Activated CD8-positive, alpha-beta memory T cell treated with anti-CD3 and anti-CD28 coated beads for 24 hours (primary cell): ENCODE measurements around the gene GPR146.

ENCODE experiments used
- DNase-seq: peaks from one replicate; pipeline ENCODE4 v3.0.0-alpha.2; 2020

GPR146 gene

DNA sequence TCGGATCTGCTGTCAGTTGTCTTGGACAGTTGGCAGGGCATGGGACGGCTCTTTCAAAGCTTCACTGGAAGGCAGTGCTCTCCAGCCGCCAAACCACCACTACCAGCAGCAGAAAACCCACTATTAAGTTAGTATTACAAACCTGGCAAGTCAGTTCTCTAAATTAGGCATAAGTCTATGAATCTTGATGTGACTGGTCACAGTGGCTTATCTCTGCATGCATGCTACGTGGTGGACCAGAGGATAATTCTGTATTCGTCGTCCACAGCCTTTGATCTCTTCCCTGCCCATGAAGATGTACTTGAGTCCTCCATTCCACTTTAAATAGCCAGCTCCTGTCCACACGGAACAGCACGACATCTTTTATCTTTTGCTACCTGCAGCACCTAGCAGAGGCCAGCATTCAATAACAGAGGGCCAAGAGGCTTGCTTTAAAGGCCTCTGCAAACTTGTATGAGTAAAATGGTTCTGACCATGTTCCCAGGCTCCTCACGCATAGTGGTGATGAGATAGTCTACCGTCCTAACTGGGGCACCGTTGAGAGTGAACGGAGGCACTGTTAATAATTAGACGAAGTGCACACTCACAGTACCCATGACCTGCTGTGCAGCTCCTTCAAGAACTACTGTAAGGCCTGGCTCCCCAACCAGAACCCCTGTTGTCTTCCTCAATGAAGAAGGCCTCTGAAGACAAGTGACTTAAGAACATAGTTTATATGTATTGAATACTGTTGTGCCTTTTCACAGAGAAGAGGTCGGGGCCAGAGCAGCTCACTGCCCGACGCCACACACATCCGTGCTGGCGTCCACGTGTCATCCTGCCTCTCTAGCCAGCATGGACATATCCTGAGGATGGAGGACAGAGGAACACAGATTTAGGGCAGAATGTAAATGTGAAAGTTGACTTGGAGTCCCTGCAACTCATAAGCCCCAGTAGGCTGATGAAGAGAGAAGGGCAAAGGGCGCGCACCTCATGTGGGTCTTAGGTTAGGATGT, 1.0 kb downstream of the GPR146 start:
- no peak for DNase-seq

DNA sequence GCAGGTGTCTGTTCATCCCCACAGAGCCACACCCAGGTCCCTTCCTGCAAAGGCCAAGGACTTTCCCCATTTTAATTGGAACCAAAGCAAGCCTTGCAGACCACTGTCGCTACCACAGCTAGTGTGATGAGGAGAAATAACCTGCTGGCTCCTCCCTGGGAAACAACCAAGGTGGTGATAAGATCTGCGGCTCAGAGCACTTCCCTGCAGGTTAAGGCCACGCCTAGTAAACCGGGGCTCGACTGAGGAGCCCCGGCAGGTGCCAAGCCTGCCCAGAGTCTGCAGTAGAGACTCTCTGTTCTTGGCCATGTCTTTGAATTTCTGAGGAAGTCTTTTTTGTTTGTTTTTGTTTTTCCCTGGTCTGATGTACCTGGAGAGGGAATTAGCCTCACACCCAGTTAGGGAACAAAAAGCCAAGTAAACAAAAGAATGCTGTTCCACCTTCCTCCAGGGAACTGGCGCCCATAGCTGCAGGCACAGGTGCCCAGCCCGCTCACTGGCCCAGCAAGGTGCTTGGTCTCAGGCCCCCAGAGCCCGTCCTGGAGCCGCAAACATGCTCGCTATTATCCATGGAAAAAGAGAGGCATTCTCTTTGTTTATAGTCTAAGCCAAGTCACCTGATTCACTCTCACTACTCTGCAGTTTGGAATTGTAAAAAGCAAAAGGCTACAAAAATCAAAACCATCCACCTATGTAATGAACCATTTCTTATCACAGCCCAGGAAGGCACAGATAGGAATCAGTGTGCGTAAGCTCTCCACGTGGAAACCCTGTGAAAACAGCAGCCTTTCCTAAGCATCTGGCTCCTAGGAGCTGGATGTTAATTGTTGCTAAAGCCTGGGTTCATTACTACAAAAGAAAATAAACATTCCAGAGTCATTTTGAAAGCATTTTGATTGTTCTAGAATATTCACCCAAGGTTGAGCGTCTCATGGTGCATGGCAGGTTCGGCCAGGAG, 2.7 kb downstream of the GPR146 start:
- DNase-seq = no peak

DNA sequence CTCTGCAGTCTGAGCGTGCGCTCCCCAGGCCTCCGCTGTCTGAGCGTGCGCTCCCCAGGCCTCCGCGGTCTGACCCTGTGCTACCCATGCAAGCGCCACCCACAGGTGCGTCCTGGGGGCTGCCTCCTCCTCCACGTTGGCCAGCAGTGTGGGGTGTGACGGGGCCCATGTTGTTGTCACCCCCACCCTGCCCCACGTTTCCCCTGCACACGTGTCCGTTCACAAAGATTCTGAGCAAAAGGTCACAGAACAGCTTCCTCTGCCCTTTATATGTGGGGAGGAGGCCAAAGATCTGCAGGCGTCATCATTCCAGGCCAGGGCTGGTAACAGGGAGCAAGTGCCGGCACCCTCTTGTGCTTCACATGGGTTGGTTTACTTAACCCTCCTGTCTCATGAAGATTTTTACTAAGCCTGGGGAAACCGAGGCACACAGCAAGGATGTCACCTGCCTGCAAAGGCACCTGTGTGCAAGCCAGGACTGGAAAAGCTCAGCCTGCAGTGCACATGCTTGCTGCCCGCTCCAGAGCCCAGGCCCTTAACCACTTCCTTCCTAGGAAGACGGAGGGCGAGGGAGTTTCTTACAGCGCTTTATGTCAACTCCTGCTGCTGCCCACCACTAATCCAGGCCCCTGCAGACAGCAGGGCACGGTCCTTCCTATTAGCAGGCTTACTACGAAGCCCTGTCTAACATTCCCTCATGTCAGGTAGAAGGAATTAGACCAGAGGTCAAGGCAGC, 4.8 kb downstream of the GPR146 start:
- DNase-seq = no peak

DNA sequence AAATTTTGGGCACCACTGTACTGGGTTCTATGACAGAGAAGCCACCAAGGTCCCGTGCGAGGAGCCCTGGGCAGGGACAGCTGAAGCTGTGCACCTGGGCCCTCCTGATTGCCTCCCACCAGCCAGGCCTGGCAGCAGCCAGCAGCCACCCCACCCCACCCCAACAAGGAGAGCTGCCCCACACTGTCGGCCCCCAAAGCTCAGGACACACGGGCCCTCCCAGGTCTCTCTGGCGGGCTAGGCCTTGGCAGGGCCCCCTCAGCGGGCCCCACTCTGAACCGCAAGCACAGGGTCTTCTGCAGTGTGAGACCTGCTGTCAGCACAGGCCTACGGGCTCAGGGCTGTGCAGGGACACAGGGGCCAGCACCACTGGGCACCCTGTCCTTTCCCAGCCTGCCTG, 5.5 kb downstream of the GPR146 start:
- no peak for DNase-seq

DNA sequence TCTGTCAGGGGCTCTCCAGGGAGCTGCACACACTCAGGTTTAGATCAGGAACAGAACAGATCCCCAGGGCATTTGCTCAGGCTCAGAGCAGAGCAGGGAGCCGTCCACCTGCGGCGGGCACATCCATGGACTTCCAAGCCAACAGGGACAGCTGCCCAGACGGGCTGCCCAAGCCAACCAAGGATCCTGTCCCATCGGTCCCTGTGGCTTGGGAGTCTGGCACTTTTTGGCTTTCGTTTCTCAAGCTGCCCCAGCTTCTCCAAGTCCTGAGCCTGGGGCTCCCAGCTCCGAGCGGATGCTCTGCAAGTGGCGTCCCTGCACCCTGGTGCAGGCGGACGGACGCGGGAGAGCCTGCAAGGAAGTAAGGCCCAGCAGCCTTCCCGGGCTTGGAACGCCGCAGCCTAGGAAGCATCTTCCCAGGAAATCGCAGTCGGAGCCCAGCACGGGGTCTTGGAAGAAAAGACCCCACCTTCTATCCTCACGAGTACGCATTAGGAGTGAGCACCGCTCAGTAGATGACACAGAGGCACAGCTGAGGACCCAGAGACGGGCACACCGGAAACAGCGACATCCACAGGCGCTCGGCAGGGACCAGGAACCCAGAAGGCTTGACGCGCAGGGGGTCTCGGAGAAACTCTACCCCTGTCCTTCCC, 6.0 kb downstream of the GPR146 start:
- DNase-seq = no peak

DNA sequence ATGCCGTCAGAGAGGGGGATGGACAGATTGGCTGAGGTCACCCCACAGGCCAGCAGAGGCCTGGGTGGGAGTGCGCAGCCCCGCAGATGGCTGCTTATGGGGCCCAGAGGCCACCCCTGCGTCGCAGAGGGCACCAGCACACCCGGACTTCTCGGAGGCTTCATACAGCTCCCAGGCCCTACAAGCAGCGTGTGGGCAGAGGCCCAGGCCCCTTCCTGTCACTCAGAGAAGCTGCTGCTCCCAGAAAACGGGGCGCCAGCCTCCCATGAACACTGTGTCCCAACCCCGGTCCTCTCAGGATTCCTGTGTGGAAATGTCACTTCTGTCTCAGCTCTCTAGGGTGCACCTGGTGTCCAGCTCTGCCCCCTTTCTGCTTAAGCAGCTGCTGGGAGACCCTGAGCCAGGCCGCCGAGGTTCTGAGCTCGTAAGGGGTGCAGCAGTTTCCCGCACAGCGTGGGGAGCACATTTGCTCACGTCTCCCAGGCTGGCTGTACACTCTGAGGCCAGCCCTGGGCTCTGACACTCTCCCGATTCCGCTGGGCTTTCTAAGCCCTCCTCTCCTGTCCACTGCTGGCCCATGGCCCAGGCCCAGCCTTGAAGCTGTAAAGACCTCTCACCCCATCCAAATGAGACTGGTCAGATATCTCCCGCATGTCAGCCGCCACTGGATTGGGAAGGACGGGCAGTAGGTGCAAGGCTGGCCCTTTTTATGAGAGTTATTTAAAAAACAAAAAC, 6.8 kb downstream of the GPR146 start:
- DNase-seq = no peak

DNA sequence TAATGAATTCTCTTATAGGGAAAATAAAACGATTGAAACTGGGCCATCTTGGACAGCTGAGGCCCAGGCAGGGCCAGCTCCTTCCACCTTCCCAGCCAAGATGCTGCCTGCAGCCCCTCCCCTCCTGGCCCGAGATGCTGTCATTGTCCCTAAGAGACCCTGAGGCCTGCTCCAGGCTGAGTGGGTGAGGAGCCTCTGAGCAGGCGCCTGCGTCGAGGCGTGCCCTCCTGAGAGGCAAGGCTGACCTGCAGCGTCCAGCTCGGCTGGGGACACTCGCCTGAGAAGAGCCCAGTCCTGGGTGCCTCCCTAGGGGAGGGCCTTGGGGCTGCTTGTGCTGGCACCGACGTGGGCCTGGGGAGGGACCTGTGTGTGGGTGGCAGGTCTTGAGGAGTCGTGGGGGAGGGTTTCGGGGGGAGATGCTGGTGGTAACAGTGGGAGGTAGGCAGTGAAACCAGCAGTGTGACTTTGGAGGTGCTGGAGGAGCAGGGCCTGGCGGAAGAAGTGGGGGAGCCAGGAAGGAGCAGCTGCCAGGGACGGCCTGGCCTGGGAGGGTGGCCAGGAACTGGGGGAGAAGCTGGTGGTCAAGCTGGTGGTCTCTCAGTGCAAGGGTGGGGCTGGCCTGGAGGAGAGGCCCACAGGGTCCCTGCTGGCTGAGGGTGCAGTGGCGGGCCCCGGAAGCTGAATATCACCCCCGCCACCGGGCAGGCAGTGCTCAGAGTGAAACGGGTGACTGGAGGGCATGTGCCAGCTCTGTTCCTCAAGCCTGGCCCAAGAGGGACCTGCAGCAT, 7.9 kb downstream of the GPR146 start:
- DNase-seq = no peak

DNA sequence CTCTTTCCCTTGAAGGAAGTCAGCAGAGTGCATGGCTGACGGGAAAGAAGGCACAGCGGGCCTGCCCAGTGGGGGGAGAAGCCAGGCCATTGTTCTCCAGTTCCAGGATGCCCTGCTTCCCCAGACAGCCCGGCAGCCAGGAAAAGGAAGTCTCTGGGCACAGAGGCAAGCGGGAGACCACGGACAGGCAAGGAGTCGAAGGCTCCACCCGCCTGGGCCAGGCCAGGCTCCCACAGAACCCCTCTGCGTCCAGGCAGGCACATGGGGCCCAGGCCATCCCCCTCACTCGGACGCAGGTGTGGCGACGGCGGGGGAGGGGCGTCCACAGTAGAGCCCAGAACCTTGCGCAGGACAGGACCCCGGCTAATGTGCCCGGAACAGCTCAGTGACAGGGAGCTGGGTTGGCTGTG, 8.7 kb downstream of the GPR146 start:
- no peak for DNase-seq

DNA sequence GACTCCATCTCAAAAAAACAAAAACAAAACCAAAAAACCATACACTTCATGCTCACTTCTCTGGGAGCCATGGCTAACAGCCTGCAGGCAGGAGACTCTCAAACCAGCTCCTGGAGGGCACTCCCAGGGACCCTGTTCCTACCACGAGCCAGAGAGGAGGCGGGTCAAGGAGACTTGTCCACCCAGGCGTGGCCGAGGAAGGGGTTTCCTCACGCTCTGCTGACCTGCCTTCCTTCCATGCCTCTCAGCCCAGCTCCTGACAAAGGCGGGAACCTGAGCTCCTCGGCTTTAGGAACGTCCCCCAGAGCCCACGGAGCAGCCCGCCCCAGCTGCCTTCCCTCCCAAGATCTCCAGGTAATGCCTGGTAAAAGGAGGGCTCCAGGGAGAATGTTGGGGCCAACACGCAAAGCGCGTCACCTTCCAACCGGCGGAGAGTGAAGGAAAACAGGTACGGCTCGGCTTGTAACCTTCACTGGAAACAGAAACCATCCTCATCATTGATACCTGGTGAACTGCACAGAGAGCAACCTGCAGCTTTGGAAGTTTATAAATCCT, 9.5 kb downstream of the GPR146 start:
- DNase-seq = no peak

DNA sequence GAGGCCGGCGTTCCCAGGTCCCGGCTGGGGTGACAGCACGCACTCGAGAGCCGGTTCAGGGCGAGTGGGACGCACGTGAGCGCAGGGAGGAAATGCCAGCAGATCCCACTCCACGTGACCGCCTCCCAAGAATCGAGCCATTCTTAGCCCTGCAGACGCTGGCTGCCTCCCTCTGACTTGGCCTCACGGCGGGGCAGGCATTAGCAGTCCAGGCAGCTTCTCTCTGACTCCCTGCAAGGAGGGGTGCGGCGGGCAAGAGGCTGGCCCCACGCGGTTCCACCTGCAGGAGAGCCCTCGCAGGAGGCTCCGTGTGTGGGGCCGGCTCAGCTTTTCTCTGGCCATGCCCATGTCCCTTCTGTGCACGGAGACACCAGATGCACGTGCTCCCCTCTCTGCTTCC, 10.1 kb downstream of the GPR146 start:
- no peak for DNase-seq

DNA sequence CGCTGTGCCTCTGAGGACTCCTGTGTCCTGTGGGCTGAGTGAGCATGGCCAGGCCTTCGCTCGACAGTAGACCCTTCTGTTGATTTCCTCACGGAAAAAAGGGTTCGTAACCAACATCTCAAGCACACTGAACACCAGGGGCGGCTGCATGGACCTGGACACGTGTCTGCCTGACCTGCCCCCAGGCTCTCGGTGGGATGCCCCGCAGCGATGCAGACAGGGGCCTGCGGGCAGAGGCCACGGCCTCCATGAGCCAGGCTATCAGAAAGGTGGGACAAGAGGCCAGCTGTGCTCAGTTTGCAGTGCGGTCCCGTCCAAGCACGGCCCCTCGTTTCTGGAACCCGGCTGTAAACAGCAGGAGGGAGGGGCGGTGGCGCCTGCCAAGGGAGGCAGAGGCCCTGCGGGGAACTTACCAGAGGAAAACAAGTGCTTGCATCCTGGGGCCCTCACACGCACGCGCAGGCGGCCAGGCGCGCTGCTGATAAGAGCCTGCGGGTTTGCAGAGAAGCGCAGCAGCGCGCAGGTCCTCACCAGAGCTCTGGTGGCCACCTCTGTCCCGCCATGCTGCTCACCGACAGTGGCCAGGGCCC, 10.6 kb downstream of the GPR146 start:
- DNase-seq = peak; percentile 69

DNA sequence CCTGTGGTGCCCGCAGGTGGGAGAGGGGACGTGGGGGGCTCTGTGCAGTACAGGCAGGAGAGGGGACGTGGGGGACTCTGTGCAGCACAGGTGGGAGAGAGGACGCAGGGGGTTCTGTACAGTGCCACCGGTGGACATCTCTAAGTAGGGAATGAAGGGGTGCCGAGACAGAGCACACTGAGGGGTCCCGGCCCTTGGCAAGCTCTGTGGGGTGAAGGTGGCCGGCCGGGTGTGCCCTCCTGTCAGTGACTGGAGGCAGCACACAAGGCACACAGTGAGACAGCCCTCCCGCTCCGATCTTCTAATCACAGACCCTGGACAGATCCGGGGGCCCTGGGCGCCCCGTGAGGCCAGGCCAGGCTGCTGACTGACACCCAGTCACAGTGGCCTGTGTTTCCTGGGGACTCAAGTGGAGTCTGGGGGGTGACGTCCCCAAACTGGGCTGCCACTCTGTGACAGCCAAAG, 11.2 kb downstream of the GPR146 start:
- DNase-seq = no peak

DNA sequence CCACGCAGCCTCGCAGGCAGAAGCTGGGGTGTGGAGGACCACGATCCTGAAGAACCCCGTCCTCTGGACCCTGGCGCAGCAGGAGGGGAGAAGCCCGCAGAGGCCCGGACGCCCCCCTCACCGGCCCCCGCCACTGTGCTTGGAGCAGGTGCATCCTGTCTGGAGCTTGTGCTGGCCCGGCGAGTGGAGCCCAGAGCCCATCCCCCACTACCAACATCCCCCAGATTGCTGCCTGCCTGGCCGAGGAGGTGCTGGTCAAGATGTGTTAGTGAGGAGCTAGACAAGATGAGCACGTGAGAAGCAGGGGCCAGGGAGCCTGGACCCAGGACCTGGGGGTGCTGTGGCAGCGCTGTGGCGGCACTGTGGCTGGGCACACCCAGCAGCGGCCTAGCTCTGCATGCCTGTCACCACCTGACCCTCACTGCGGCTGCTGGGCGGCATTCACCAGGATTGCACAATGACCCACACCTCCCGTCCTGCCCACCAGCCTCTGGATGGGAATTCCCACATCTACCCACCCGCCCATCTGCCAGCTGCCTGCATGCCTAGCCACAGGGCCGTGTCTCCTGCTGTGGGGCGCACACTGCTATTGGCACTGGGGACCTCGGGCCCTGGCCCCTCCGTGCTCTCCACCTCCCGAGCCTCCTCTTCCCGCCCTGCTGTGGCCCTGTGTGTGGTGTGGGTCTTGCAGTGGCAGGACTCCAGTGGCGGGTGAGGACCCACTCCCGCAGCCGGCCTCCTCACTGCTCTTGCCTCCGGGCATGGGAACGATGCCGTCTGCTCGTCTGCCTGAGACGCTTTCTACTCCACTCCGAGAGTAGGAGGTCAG, 11.8 kb downstream of the GPR146 start:
- no peak for DNase-seq

DNA sequence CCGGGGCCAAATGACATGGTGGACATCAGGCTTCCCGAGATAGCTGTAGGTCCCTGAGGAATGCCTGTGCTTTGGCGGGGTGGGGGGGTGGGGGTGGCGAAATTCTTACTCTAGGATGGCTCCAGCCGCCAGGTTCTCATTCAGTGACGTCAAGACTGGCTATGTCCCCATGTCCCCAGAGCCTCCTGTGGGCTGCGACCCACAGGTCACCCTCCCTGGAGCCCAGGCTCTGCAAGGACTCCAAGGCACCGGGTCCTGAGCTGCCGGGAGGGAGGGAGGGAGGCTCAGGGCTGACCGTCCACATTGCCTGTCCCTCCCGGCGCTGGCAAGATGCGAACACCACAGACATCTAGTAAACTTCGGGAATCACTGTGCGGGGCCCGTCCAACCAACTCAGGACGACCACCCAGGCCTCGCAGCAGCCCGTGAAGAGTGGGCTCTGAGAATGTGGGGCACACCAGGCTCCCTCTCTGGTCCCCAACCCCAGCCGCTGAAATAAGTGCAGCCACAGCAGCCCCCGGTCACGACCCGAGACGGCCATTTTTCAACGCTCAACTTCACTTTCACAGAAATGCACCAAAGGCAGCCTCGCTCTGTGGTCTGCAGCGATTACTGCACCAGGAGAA, 12.6 kb downstream of the GPR146 start:
- DNase-seq = no peak

DNA sequence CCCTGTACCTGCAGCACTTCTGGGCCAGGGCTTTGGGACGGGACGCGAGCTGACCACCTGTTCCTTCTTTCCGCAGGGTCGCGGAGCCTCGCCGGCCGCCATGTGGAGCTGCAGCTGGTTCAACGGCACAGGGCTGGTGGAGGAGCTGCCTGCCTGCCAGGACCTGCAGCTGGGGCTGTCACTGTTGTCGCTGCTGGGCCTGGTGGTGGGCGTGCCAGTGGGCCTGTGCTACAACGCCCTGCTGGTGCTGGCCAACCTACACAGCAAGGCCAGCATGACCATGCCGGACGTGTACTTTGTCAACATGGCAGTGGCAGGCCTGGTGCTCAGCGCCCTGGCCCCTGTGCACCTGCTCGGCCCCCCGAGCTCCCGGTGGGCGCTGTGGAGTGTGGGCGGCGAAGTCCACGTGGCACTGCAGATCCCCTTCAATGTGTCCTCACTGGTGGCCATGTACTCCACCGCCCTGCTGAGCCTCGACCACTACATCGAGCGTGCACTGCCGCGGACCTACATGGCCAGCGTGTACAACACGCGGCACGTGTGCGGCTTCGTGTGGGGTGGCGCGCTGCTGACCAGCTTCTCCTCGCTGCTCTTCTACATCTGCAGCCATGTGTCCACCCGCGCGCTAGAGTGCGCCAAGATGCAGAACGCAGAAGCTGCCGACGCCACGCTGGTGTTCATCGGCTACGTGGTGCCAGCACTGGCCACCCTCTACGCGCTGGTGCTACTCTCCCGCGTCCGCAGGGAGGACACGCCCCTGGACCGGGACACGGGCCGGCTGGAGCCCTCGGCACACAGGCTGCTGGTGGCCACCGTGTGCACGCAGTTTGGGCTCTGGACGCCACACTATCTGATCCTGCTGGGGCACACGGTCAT, 13.3 kb downstream of the GPR146 start:
- DNase-seq = no peak

DNA sequence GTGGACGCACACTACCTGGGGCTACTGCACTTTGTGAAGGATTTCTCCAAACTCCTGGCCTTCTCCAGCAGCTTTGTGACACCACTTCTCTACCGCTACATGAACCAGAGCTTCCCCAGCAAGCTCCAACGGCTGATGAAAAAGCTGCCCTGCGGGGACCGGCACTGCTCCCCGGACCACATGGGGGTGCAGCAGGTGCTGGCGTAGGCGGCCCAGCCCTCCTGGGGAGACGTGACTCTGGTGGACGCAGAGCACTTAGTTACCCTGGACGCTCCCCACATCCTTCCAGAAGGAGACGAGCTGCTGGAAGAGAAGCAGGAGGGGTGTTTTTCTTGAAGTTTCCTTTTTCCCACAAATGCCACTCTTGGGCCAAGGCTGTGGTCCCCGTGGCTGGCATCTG, 14.0 kb downstream of the GPR146 start:
- DNase-seq = no peak

DNA sequence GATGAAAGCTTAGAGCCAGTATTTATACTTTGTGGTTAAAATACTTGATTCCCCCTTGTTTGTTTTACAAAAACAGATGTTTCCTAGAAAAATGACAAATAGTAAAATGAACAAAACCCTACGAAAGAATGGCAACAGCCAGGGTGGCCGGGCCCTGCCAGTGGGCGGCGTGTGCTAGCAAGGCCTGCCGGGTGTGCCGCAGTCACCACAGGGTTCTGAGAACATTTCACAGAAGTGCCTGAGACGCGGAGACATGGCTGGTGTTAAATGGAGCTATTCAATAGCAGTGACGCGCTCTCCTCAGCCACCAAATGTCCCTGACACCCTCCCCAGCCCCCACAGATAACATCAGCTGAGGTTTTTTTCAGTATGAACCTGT, 14.5 kb downstream of the GPR146 start:
- no peak for DNase-seq
